Kidney (tissue), 14 donors: ENCODE measurements around the gene GJA9. TPM values are rescaled to one million over a fixed set of nuclear protein-coding genes. Genes with fewer than 3 reads are reported as not detected.
"Not testable (repeated sequence)": the region's sequence is repeated elsewhere in the genome, so short reads cannot be mapped to it uniquely, and the experiment has no call there.

Experiments used
- DNase-seq, 5 donors: peaks; one replicate each; pipeline ENCODE4 v3.0.0-alpha.2; 2013 to 2020
- FAIRE-seq: peaks from 2 replicates; lab custom pipeline; 2012; peaks lifted over from hg19 to GRCh38; lab: Jason Lieb, UNC
- H3K27ac ChIP-seq, 2 donors: one replicate each; pipeline ENCODE4 v1.7.0; 2013; ENCODE audit warnings: low read depth in 2 of 2, low read length in 2 of 2, inconsistent platforms in 1 of 2
- H3K27me3 ChIP-seq: one replicate; pipeline ENCODE4 v1.7.1; 2013; ENCODE audit warnings: low read length, inconsistent platforms; ENCODE audit not compliant: control insufficient read depth, insufficient read depth
- H3K36me3 ChIP-seq, 3 donors: one replicate each; pipeline versions ENCODE4 v1.7.0 to v1.7.1; 2013; ENCODE audit warnings: low read length in 3 of 3, control low read depth in 1 of 3, inconsistent platforms in 1 of 3; ENCODE audit not compliant: insufficient read depth in 3 of 3, control insufficient read depth in 2 of 3
- H3K4me1 ChIP-seq, 3 donors: one replicate each; pipeline versions ENCODE4 v1.7.0 to v1.7.1; 2013; ENCODE audit warnings: low read length in 3 of 3, inconsistent platforms in 1 of 3, low read depth in 1 of 3; ENCODE audit not compliant: control insufficient read depth in 2 of 3, insufficient read depth in 2 of 3
- H3K4me3 ChIP-seq, 3 donors: one replicate each; pipeline versions ENCODE4 v1.7.0 to v1.8.1; 2013; ENCODE audit warnings: low read length in 3 of 3, control low read depth in 1 of 3, inconsistent platforms in 1 of 3
- H3K9ac ChIP-seq, 3 donors: one replicate each; pipeline versions ENCODE4 v1.7.0 to v1.7.1; 2013; ENCODE audit warnings: low read length in 3 of 3, control low read depth in 1 of 3, inconsistent platforms in 1 of 3
- H3K9me3 ChIP-seq, 3 donors: one replicate each; pipeline versions ENCODE4 v1.7.0 to v1.7.1; 2013; ENCODE audit warnings: low read length in 3 of 3, control low read depth in 1 of 3, inconsistent platforms in 1 of 3; ENCODE audit not compliant: control insufficient read depth in 2 of 3, insufficient read depth in 1 of 3
- intact Hi-C: fragments of 100-400 bp; cut with DNase I; formaldehyde crosslinking; loops from one replicate; pipeline ENCODE4 v1.11.1; 2022
- polyA plus RNA-seq: library from polyadenylated mRNA; stranded (reverse); fragments of 350-450 nt; fragmentation: Illumina TruSeq; extraction: RNeasy Lipid Tissue Mini Kit (QIAGEN cat#74804); gene quantifications from one replicate; pipeline ENCODE4 v1.2.3, GENCODE V29; 2014; ENCODE audit warnings: low read depth, low replicate concordance; ENCODE audit not compliant: insufficient read depth
- total RNA-seq: library from RNA; stranded (reverse); fragmentation: NEBNext Ultra II Directional; extraction: Animal tissue kit (Norgen Biotek cat#: 25700); gene quantifications from one replicate; pipeline ENCODE4 v1.2.1, GENCODE V29; 2021
- TF ChIP-seq, protein P1 (sequence below): IDR thresholded peaks from 3 replicates; pipeline ENCODE4 v1.5.1; 2012; ENCODE audit warnings: mild to moderate bottlenecking, moderate library complexity, borderline replicate concordance; ENCODE audit not compliant: insufficient read depth; ENCODE audit errors: extremely low read depth
- donor health status: control.
- donor health status: control.
- donor health status: control.
- donor health status: control.
- donor health status: control.
- donor health status: DM: yes; HTN: yes; CAD: no.
- donor health status: Normal renal cell carcinoma (clear cell type).

Gene GJA9
- total and polyA plus RNA-seq, 2 donors from 2014 or later, result not detected

DNA sequence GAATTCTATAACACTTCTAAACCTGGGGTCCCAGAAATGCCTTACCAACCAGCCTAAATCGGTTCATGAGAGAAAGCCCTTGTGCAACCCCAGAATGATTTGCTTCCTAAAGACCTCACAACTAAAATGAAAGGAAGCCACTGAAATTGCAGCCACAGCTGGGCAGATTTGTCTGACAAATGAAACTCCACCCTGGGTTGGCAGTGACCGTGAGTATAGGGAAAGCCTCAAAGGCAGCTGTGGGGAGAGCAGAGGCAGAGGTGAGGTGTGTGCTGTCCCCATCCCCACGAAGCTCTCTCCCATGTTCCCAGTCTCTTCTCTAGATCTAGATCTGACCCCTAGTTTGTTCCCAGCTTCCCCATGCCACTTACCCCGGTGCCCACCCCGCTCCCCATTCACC lies 37.2 kb upstream of the GJA9 start:
- DNase-seq, result no peak
- H3K27ac ChIP-seq, result no peak overlapping the region
- no peaks in the 10 kb centered on the region for H3K9me3 ChIP-seq
- no peaks in the 10 kb centered on the region for H3K4me1 ChIP-seq
- TF ChIP-seq, protein P1, sequence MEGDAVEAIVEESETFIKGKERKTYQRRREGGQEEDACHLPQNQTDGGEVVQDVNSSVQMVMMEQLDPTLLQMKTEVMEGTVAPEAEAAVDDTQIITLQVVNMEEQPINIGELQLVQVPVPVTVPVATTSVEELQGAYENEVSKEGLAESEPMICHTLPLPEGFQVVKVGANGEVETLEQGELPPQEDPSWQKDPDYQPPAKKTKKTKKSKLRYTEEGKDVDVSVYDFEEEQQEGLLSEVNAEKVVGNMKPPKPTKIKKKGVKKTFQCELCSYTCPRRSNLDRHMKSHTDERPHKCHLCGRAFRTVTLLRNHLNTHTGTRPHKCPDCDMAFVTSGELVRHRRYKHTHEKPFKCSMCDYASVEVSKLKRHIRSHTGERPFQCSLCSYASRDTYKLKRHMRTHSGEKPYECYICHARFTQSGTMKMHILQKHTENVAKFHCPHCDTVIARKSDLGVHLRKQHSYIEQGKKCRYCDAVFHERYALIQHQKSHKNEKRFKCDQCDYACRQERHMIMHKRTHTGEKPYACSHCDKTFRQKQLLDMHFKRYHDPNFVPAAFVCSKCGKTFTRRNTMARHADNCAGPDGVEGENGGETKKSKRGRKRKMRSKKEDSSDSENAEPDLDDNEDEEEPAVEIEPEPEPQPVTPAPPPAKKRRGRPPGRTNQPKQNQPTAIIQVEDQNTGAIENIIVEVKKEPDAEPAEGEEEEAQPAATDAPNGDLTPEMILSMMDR, result no peak
- H3K27me3 ChIP-seq, result no peaks in the 10 kb centered on the region
- H3K4me3 ChIP-seq, result no peak overlapping the region
- intact Hi-C loops, result no loop called here
- H3K36me3 ChIP-seq, result no peaks in the 10 kb centered on the region
- no peak for FAIRE-seq
- no peak overlapping the region for H3K9ac ChIP-seq

DNA sequence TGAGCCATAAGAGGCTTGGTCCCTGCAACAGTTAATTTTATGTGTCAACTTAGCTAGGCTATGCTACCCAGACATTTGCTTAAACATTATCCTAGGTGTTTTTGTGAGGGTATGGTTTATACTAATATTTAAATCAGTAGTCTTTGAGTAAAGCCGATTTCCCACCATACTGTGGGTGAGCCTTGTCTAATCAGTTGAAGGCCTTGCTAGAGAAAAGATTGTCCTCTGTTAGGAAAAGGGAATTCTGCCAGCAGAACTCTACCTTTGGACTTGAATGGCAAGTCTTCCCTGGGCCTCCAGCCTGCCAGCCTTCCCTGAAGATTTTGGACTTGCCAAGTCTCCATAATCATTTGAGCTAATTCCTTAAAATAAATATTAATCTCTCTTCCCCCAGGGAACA lies 36.4 kb upstream of the GJA9 start:
- H3K4me1 ChIP-seq, result no peaks in the 10 kb centered on the region

GRCh38 chr1:38917337-38917736 lies 36.0 kb upstream of the GJA9 start:
- Histone ChIP-seq H3K36me3 (no peaks in the 10 kb centered on the region), H3K4me1 (no peaks in the 10 kb centered on the region), H3K9me3 (no peaks in the 10 kb centered on the region), H3K27me3 (no peaks in the 10 kb centered on the region), H3K27ac (no peak overlapping the region), H3K4me3 (no peak overlapping the region), H3K9ac (no peak overlapping the region)
- DNase-seq (no peak), FAIRE-seq (no peak)
- intact Hi-C loops, result no loop called here
- TF ChIP-seq, protein P1, result no peak

More for the DNA sequence above, 36.4 kb upstream of the GJA9 start:
- H3K27ac ChIP-seq, result no peak overlapping the region
- DNase-seq, result no peak
- no peak overlapping the region for H3K4me3 ChIP-seq
- H3K36me3 ChIP-seq, result no peaks in the 10 kb centered on the region
- no peaks in the 10 kb centered on the region for H3K27me3 ChIP-seq
- intact Hi-C loops, result no loop called here
- TF ChIP-seq, protein P1, result no peak
- no peak overlapping the region for H3K9ac ChIP-seq
- no peaks in the 10 kb centered on the region for H3K9me3 ChIP-seq
- FAIRE-seq, result no peak

- no peak for DNase-seq
- no peaks in the 10 kb centered on the region for H3K4me1 ChIP-seq
- no peak overlapping the region for H3K9ac ChIP-seq
- no peaks in the 10 kb centered on the region for H3K36me3 ChIP-seq
- FAIRE-seq, result no peak
- H3K4me3 ChIP-seq, result no peak overlapping the region
- intact Hi-C loops, result no loop called here
- H3K27ac ChIP-seq, result no peak overlapping the region
- no peaks in the 10 kb centered on the region for H3K9me3 ChIP-seq
- TF ChIP-seq, protein P1, result no peak
- no peaks in the 10 kb centered on the region for H3K27me3 ChIP-seq
These were observed 34.1 kb upstream of the GJA9 start for GRCh38 chr1:38915352-38915948.

DNA sequence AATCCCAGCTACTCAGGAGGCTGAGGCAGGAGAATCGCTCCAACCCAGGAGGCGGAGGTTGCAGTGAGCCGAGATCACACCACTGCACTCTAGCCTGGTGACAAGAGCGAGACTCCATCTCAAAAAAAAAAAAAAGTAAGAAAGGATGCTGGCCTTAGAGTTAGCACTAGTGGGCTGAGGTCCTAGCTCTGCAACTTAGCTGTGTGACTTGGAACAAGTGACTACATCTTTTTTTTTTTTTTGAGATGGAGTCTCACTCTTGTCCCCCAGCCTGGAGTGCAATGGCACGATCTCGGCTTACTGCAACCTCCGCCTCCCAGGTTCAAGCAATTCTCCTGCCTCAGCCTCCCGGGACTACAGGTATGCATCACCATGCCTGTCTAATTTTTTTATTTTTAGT lies 33.5 kb upstream of the GJA9 start:
- FAIRE-seq, H3K27ac ChIP-seq, H3K4me3 ChIP-seq, H3K36me3 ChIP-seq, H3K27me3 ChIP-seq, DNase-seq, H3K9ac ChIP-seq, H3K4me1 ChIP-seq, intact Hi-C loops, H3K9me3 ChIP-seq: not testable (repeated sequence)
